ENCODE measurements around the gene GCK. TPM values are rescaled to one million over a fixed set of nuclear protein-coding genes. Genes with fewer than 3 reads are reported as not detected.

The GCK gene
- total and polyA plus RNA-seq, 2 donors (not counting 3 experiments of a cell fraction or from before 2014, with no cell fraction given) = 0.17 to 0.51 TPM

DNA sequence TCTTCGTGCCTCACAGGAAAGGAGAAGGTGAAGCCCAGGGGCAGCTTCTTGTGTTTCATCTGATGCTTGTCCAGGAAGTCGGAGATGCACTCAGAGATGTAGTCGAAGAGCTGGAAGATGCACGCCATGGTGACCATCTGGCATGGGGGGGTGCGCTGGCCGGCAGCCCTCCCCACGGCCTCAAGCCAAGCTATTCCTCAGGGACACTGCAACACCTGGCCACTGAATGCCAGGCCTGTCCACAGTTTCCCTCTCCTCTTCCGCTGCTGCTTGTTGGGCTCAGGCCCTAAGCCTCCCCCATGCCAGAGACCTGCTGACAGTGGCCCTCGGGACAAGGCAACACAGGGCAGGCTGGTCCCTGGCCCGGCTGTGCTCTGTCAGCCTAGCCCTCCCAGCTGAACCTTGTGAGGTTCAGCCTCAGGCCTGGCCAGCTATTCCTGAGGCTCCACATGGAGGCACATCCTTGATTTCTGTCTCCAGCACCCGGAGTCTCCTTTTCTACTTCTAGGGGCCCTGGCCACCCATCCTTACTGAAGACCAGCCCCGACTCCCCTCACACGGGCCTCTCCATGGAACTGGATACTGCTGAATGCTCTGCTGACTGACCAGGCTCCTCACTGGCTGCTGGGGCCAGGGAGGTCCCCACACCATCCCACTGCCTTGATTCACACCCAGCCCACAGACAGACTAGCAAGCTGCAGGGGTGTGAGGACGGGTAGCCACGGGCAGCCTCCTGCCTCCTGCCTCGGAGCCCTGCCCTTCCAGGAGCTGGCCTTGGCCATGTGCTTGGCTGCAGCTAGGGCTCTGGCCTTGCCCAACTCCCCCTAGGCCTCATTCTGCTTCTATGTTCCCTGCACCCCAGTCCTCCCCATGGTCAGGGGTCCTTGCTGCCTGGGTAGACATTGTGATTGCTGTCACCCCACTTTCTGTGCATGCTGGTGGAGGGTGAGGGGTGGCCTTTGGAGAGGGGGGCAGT lies 38.0 kb downstream of the GCK start:
- no peak for FAIRE-seq
- TF ChIP-seq EZH2 (IDR thresholded peaks at IDR 0.05; ENCODE audit: borderline replicate concordance, low read depth, low read length, severe bottlenecking) = no peak
- dilution Hi-C loops (cut with MboI; ENCODE audit: extremely low pct_ligation_motif_present, low sequenced_read_pairs) = no loop called here

DNA sequence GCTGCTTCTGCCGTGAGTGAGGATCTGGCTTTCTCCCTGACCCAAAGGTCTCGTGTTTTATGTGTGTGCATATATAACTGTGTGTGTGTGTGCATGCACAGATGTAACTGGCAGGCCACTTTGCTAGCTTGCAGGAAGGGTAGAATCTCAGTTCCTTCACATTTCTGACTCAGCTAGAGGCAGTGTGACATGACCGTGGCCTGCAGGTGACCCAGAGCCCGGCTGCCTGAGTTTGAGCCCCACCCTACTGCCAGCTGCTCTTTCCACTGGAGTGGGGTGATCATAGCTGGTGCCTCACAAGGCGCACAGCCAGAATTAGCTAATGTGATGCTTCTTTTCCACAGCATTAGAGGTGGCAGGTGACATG lies 38.8 kb downstream of the GCK start:
- POLR2A ChIA-PET = no interaction called here
- dilution Hi-C loops (cut with MboI; ENCODE audit: extremely low pct_ligation_motif_present, low sequenced_read_pairs) = no loop called here
- no peak for TF ChIP-seq FOS (IDR thresholded peaks at IDR 0.05; ENCODE audit: borderline replicate concordance, insufficient read depth, low read length)
- TF ChIP-seq, protein P1, sequence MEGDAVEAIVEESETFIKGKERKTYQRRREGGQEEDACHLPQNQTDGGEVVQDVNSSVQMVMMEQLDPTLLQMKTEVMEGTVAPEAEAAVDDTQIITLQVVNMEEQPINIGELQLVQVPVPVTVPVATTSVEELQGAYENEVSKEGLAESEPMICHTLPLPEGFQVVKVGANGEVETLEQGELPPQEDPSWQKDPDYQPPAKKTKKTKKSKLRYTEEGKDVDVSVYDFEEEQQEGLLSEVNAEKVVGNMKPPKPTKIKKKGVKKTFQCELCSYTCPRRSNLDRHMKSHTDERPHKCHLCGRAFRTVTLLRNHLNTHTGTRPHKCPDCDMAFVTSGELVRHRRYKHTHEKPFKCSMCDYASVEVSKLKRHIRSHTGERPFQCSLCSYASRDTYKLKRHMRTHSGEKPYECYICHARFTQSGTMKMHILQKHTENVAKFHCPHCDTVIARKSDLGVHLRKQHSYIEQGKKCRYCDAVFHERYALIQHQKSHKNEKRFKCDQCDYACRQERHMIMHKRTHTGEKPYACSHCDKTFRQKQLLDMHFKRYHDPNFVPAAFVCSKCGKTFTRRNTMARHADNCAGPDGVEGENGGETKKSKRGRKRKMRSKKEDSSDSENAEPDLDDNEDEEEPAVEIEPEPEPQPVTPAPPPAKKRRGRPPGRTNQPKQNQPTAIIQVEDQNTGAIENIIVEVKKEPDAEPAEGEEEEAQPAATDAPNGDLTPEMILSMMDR (IDR thresholded peaks at IDR 0.05; ENCODE audit: extremely low read depth in 1 of 2, insufficient read depth in 1 of 2, low read depth in 1 of 2, low read length in 2 of 2) = no peak
- TF ChIP-seq POLR2A (IDR thresholded peaks at IDR 0.05; ENCODE audit: low read depth, low read length) = no peak
- no peak for TF ChIP-seq EZH2 (IDR thresholded peaks at IDR 0.05; ENCODE audit: borderline replicate concordance, low read depth, low read length, severe bottlenecking)
- TF ChIP-seq MYC (IDR thresholded peaks at IDR 0.05; ENCODE audit: low read depth, low read length) = no peak
- TF ChIP-seq, protein P2, sequence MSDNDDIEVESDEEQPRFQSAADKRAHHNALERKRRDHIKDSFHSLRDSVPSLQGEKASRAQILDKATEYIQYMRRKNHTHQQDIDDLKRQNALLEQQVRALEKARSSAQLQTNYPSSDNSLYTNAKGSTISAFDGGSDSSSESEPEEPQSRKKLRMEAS (IDR thresholded peaks at IDR 0.05; ENCODE audit: insufficient read depth, insufficient read length) = no peak
- TF ChIP-seq JUN (IDR thresholded peaks at IDR 0.05; ENCODE audit: borderline replicate concordance, insufficient read depth, insufficient read length, low read depth) = no peak
- no peak for TF ChIP-seq POLR2AphosphoS5 (IDR thresholded peaks at IDR 0.05; ENCODE audit: insufficient read depth, low read depth, low read length)
- TF ChIP-seq GATA2 (IDR thresholded peaks at IDR 0.05; ENCODE audit: insufficient read depth, insufficient read length, low read depth, low read length) = no peak

More for the DNA sequence above, 38.0 kb downstream of the GCK start:
- no peak for DNase-seq (ENCODE audit: low read depth, low spot score)
- H2AFZ ChIP-seq (ENCODE audit: low read depth, low read length) = no peak overlapping the region
- no peak overlapping the region for H3K27ac ChIP-seq (ENCODE audit: insufficient read depth, low read depth, low read length)
- no peaks in the 10 kb centered on the region for H3K9me1 ChIP-seq (replicated peaks; ENCODE audit: control insufficient read depth, extremely low read depth, insufficient read depth, low read length)
- no peaks in the 10 kb centered on the region for H3K9me3 ChIP-seq (replicated peaks; ENCODE audit: control insufficient read depth, insufficient read depth, low read length)
- CTCF ChIA-PET = interaction anchor here (1.1 to 1.7 kb wide), 2 partner anchors 12 to 28 kb away, joined by 3 to 5 read pairs; partner anchors contain the start of gene POLD2
- intact Hi-C loops (cut with micrococcal nuclease) = no loop called here
- H3K36me3 ChIP-seq (ENCODE audit: control insufficient read depth in 2 of 2, extremely low read depth in 1 of 2, insufficient read depth in 2 of 2, low read length in 2 of 2) = no peaks in the 10 kb centered on the region
- no peak overlapping the region for H3K9ac ChIP-seq (replicated peaks; ENCODE audit: extremely low read depth, insufficient read depth, low read length)
- H3K4me3 ChIP-seq (replicated peaks in 1 of 3; ENCODE audit: insufficient read depth in 1 of 3, low read depth in 1 of 3, low read length in 3 of 3) = no peak overlapping the region
- peaks cover 14% of the 10 kb centered on the region in 2 experiments for H3K27me3 ChIP-seq (ENCODE audit: control insufficient read depth in 2 of 2, insufficient read depth in 2 of 2, low read length in 2 of 2)
- POLR2A ChIA-PET = no interaction called here
- no peaks in the 10 kb centered on the region for H3K79me2 ChIP-seq (ENCODE audit: control insufficient read depth, insufficient read depth, low read length)
- no peak overlapping the region for H3K4me2 ChIP-seq (ENCODE audit: insufficient read depth, low read length)
- H3K4me1 ChIP-seq (ENCODE audit: control insufficient read depth, extremely low read depth, insufficient read depth, low read length) = no peaks in the 10 kb centered on the region
- no peaks in the 10 kb centered on the region for H4K20me1 ChIP-seq (replicated peaks; ENCODE audit: control insufficient read depth, extremely low read depth, insufficient read depth, low read length)
- no TSS peak for BruUV-seq (replicated peaks)

More for the DNA sequence above, 38.8 kb downstream of the GCK start:
- H3K27ac ChIP-seq (ENCODE audit: insufficient read depth, low read depth, low read length) = no peak overlapping the region
- DNase-seq (ENCODE audit: low read depth, low spot score) (no peak), FAIRE-seq (no peak)
- no peaks in the 10 kb centered on the region for H3K79me2 ChIP-seq (ENCODE audit: control insufficient read depth, insufficient read depth, low read length)
- BruUV-seq (replicated peaks) = no TSS peak
- peaks cover 16 to 17% of the 10 kb centered on the region in 2 experiments for H3K27me3 ChIP-seq (ENCODE audit: control insufficient read depth in 2 of 2, insufficient read depth in 2 of 2, low read length in 2 of 2)
- no peaks in the 10 kb centered on the region for H4K20me1 ChIP-seq (replicated peaks; ENCODE audit: control insufficient read depth, extremely low read depth, insufficient read depth, low read length)
- no peaks in the 10 kb centered on the region for H3K9me1 ChIP-seq (replicated peaks; ENCODE audit: control insufficient read depth, extremely low read depth, insufficient read depth, low read length)
- H2AFZ ChIP-seq (ENCODE audit: low read depth, low read length) = no peak overlapping the region
- no peaks in the 10 kb centered on the region for H3K9me3 ChIP-seq (replicated peaks; ENCODE audit: control insufficient read depth, insufficient read depth, low read length)
- H3K36me3 ChIP-seq (ENCODE audit: control insufficient read depth in 2 of 2, extremely low read depth in 1 of 2, insufficient read depth in 2 of 2, low read length in 2 of 2) = no peaks in the 10 kb centered on the region
- H3K4me1 ChIP-seq (ENCODE audit: control insufficient read depth, extremely low read depth, insufficient read depth, low read length) = no peaks in the 10 kb centered on the region
- H3K4me2 ChIP-seq (ENCODE audit: insufficient read depth, low read length) = no peak overlapping the region
- intact Hi-C loops (cut with micrococcal nuclease) = no loop called here
- CTCF ChIA-PET = interaction anchor here (1.1 to 1.7 kb wide), 2 partner anchors 13 to 27 kb away, joined by 3 to 5 read pairs; partner anchors contain the start of gene POLD2
- H3K9ac ChIP-seq (replicated peaks; ENCODE audit: extremely low read depth, insufficient read depth, low read length) = no peak overlapping the region
- no peak overlapping the region for H3K4me3 ChIP-seq (replicated peaks in 1 of 3; ENCODE audit: insufficient read depth in 1 of 3, low read depth in 1 of 3, low read length in 3 of 3)
